Activated CD8-positive, alpha-beta memory T cell treated with anti-CD3 and anti-CD28 coated beads, Interleukin-2, amount 50 U/mL, for 24 hours (primary cell): ENCODE measurements around the gene CHD1L.
"Not testable (repeated sequence)": the region's sequence is repeated elsewhere in the genome, so short reads cannot be mapped to it uniquely, and the experiment has no call there.

Experiments used
- DNase-seq: peaks from one replicate; pipeline ENCODE4 v3.0.0-alpha.2; 2020; ENCODE audit errors: extremely low read depth

CHD1L gene

GRCh38 chr1:147233903-147234302 is 8.6 kb upstream of the CHD1L start:
- DNase-seq: not testable (repeated sequence)

- no peak for DNase-seq
Observed at GRCh38 chr1:147235822-147236221, 6.7 kb upstream of the CHD1L start.

GRCh38 chr1:147236448-147236847 is 6.0 kb upstream of the CHD1L start:
- no peak for DNase-seq

DNA sequence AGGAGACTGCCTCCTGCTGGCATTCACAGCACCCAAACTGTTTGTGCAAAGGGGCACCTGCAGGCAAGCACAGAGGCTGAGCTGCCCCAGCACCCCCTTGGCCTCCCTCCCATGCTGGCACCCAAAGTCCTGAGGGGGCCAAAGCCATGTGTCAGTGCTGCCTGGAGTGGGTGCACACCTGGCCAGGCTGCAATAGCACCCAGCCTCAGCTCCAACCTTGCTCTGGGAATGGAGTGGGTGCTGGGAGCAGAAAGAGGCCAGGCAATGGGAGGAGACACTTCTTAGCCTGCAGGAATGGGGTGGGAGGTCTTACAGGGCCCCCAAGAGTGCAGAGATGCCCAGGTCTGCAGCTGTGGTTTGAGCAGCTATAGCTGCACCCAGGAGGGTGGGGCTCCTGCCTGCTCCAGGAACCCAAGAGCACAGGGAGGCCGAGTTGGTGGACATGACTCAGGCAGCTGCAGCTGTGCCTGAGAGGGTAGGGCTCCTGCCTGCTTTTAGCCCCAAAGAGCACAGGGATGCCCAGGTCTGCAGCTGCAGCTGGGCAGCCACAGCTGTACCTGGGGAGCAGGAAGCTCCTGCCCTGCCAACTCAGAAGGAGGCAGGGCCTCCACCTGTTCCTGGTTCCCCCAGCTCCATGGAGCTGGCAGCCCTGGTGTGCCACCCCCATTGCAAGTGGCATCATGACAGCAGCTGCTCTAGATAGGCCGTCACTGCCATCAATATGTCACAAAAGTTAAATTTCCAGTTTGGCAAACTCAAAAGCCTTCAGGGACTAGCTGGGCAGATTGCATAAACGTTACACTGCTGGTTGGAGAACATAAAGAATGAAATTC is 5.3 kb upstream of the CHD1L start:
- no peak for DNase-seq

GRCh38 chr1:147238053-147238902 is 4.2 kb upstream of the CHD1L start:
- no peak for DNase-seq

GRCh38 chr1:147238925-147239820 is 3.3 kb upstream of the CHD1L start:
- DNase-seq: no peak

- DNase-seq: not testable (repeated sequence)
Observed at GRCh38 chr1:147240131-147240721, 2.3 kb upstream of the CHD1L start.

DNA sequence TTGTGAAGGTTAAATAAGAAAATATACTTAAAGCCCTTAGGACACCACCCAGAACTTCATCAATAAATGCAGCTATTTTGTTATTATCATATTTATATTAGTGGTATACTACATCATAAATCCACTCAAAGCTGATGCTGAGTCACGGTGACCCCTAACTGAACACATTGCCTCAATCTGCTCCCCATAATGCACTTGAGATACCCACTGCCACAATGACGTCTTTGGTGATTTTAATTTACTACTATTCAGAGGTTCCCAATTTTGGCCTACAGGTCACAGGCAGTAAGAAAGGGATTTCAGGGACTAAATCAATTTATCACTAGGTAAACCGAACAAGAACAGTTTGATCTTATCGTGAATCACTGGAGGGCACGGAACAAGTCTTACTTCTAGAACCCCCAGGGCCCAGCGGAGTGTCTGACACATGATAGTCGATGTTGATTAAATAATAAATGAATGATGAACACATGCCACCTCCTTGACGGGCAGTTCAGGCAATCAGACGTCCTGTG is 493 bp upstream of the CHD1L start:
- DNase-seq: no peak

DNA sequence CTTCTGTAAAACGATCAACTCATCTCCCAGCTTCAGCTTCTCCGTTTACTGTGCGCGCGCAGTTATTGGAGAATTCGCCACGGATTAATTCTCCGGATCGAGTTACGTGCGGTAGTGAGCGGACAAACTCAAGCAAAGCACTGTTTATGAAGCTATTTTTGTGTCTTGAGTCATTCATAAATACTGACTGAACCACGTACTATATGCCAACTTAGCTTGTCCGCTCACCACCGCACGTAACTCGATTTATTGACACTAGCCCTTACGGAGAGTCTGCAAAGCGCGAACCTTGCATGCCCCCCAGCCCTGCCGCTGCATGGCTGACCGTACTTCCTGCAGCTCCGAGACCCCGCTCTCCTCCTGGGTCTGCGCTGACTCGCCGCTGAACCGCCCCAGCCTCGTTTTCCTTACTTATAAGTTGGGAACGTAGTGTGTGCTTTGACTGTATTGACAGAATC is 773 bp downstream of the CHD1L start:
- DNase-seq: no peak

GRCh38 chr1:147243841-147244240 is 1.4 kb downstream of the CHD1L start:
- no peak for DNase-seq

DNA sequence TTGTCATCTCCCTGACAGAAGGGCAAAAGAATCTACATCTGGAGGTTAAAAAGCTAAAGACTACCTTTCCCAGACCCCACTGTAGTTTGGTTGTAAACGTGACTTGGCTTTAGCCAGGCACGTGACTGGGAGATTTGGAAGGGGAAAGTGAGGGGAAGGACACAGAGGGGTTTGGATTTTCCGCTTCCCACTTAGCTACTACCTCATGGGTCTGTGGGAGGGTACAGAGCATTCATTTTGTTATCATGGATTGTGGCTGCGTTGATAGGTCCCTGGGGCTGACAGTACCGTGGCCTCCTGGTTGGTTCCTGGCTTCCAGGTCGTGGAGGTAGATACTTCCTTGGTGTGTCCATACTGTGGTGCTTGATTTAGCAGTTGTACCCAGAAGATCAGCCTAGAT is 2.6 kb downstream of the CHD1L start:
- no peak for DNase-seq

DNA sequence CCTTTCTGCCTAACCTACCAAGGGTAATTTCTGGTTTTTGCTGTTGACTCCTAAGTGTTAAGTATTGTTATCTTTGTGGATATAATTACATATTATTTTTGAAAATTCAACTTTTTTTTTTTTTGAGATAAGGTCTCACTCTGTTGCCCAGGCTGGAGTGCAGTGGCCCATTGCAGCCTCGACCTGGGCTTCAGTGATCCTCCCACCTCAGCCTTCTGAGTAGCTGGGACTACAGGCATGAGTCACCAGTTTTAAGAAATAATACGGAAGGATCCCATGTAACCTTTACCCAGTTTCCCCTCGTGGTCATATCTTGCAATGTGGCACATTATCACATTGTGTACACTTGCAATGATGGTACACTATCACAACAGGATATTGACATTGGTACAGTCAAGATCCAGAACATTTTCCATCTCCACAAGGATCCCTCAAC is 3.1 kb downstream of the CHD1L start:
- no peak for DNase-seq

DNA sequence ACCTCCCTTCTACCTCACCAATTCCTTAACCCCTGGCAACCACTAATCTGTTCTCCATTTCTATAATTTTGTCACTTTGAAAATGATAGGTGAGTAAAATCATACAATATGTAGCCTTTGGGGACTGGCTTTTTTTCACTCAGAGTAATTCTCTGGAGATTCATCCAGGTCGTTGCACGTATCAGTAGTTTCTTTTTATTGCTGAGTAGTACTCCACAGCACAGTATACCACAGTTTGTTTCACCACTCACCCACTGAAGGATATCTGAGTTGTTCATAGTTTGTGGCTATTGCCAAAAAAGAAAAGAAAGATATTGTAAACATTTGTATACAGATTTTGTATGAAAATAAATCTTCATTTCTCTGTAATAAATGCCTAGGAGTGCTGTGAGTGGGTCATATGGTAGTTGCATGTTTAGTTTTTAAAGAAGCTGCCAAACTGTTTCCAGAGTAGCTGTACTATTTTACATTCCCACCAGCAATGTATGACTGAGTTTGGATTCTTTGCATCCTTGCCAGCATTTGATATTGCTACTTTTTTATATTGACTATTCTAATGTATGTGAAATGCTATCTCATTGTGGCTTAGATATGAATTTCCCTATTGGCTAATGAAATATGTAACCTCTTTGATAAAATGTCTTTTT is 3.7 kb downstream of the CHD1L start:
- no peak for DNase-seq

DNA sequence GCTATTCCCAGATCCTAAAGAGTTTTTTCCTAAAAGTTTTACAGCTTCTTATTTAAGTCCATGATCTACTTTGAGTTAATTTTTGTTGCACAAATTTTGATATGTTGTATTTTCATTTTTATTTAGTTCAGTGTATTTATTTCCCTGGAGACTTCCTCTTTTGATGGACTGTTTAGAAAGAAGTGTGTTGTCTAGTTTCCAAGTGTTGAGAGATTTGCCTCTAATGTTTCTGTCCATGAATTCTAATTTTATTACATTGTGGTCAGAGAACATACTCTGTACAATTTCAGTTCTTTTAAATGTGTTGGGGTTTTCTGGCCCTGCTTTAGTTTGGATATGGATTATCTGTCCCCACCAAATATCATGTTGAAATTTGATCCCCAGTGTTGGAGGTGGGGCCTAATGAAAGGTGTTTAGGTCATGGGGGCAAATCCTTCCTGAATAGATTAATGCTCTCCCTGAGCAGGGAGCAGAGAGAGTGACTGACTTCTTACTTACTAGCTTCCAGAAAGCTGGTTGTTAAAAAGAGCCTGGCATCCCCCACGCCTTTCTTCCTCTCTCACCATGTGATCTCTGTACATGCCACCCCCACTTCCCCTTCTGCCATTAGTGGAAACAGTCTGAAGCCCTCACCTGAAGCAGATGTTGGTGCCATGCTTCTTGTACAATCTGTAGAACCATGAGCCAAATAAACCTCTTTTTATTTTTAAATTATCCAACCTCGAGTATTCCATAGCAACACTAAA is 4.6 kb downstream of the CHD1L start:
- DNase-seq: no peak

- DNase-seq: no peak
Observed at GRCh38 chr1:147247656-147248238, 5.3 kb downstream of the CHD1L start.

DNA sequence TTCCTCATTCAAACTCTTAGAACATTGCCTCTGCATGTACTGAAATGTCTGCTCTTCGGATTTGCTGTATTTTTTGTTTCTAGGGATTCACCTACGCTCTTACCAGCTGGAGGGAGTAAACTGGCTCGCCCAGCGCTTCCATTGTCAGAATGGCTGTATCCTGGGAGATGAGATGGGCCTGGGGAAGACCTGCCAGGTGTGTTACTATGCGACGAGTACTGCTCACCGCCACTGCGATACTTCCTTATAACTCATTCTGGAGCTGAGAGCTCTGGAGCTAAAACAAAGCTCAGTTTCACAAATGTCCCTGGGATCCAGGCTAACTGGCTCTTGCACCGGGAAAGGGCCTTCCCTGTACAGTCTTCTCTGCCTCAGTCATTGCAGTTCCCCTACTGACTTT is 10.1 kb downstream of the CHD1L start:
- no peak for DNase-seq

DNA sequence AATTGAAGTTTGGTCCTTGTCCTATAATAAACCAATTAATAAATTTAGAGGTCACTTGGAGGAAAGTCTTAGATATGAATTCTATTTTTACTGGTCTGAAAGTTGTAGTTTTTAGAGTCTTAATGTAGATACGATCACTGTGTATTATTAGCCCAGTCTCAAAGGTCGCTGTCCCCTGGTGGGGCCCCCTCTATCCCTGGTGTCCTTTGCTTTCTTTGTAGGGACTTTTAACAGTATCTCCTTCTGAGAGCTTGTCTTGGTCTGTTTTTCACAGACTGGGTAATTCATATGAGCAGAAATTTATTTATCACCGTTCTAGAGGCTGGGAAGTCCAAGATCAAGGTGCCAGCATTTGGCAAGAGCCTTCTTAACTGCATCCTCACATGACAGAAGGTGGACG is 18.5 kb downstream of the CHD1L start:
- DNase-seq: no peak

DNA sequence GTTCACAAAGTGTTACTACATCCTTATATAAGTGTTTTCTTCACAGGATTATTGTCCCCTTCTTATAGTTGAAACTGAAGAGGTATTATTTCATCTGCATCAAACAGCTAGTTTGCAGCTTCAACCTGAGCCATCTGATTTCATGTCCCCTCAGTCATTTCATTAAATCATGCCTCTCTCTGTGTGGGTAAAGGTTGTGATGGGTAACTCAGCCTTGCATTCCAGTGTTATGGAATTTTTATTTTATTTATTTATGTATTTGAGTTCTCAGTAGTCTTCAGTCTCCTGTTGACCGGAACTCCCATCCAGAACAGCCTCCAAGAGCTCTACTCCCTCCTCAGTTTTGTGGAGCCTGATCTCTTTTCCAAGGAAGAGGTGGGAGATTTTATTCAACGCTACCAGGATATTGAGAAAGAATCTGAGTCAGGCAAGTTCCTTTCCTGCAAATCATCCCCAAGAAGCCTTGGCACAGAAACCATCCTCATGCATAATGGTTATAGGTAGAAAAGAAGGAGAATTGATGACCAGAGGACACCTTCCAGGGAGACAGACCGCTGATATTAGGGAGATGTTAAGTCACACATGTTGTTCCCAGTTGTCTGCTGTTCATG is 21.8 kb downstream of the CHD1L start:
- DNase-seq: no peak

GRCh38 chr1:147266381-147266780 is 23.9 kb downstream of the CHD1L start:
- DNase-seq: no peak
